HG03558 (cell line): ENCODE data around the gene GPS1.

ENCODE experiments used
- ATAC-seq: cut with Tn5 transposase; IDR thresholded peaks from one replicate; pipeline ENCODE4 v1.9.1; 2021; ENCODE audit warnings: moderate number of reproducible peaks; ENCODE audit not compliant: unreplicated experiment; ENCODE audit errors: extremely low read depth

Gene GPS1

DNA sequence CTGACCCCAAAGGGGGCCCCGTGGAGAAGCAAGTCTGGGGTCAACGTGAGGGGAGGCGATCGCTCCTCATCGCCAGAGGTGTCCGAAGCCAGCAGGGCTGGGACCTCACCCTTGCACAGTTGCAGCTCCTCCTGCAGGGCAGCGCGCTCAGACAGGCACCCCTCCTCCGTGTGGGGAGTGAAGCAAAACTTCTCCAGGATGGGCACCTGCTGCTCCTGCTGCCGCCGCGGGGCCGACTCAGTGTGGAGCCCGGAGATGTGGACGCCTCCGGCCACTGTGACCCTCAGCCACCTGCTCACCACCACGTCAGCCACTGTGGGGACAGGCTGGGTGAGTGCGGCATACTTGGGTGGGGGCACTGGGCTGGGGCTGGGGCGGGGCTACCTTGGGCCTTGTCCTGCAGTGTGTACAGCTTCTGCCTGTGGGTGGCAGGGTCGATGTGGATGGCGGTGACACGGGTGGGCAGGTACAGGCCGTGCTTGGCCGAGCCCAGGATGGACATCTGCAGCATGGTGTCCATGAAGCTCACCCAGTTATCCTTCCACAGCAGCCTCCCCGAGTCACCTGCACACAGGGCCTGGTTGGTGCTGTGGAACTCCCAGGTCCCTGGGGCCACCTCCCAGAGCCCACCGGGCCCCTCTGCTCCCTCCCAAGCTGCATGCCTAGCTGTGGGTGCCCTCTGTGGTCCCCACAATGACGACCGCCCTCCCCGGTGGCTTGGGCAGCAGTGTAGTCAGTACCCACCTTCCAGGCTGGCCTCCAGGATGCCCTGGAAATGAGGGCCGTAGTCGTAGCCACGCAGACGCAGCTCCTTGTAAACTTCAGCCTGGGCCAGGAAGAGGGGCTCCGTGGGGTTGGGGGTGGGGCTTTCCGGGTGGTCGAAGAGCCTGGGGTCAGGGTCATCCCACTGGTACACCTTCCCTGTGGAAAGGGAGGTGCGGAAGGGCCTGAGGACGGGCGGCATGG is 35.5 kb downstream of the GPS1 start:
- ATAC-seq: no peak

DNA sequence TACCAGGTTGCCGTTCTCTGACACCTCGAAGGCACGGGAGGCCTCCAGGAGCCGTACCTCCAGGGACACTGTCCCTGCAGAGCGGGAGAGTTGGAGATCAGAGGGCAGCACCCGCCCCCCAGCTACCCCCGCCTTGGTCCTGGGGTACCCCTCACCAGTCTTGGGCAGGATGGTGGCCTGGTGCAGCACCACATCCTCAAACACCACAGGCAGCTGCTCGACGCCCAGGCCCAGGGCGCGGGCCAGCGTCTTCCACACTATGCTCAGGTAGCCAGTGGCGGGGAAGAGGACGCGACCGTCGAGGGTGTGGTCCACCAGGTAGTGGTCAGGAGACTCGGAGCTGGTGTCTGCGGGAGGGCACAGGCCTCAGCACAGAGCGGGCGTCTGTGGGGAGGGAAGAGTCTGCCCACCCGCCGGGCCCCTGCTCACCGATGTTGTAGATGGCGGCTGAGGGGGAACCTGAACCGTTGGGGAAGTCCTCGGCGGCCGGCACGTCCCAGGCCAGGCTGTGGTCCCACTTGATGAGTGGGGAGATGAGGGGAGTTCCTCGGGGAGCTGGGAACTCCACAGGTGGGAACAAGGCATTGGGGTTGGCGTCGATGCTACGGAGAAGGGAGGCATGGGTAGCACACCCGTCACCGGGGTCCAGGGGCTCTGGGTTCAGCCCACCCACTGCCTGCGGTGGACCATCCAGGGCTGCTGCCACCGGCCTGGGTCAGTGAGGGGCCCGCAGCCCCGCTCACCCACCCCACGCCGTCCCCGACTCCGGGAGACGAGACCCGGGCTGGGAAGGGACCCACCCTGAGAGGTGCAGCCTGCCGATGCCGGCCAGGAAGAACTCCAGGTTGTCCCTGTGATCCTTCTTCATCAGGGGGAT is 36.5 kb downstream of the GPS1 start:
- no peak for ATAC-seq

DNA sequence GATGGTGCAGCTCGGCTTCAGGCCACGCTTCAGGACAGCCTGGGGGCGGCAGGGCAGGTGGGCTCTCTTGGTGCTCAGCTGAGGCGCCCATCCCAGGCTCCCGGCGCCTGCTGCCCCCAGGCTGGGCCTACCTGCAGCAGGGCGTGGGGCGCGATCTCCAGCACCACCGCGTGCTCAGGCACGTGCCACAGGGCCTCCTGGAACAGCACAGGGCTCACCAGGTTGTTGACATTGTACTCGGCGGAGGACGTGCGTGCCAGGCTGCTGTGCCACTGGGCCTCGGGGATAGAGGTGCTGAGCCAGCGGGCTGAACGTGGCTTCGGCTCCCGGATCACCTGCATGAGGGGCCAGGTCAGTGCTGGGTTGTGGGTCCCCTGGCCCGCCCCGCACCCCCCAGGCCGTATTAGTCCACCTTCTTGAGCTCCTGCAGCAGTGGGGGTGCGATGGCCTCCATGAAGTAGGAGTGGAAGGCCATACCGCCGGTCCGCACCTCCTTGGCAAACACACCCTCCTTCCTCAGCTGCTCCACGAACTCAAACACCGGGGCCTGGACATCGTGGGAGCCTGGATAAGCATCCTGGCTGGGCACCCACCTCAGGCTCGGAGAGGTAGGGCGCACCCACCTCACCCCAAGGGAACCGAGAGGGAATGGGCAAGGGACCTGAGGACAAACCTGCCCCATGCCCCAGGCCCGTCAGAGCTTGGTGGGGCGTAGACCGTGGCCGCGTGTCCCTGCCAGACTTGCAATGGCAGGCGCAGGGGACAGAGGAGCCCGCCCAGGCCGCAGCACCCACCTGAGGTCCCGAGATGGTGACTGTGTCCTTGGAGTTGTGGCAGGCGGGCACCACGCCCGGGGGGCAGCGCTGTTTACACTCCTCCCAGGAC is 37.4 kb downstream of the GPS1 start:
- ATAC-seq: no peak

DNA sequence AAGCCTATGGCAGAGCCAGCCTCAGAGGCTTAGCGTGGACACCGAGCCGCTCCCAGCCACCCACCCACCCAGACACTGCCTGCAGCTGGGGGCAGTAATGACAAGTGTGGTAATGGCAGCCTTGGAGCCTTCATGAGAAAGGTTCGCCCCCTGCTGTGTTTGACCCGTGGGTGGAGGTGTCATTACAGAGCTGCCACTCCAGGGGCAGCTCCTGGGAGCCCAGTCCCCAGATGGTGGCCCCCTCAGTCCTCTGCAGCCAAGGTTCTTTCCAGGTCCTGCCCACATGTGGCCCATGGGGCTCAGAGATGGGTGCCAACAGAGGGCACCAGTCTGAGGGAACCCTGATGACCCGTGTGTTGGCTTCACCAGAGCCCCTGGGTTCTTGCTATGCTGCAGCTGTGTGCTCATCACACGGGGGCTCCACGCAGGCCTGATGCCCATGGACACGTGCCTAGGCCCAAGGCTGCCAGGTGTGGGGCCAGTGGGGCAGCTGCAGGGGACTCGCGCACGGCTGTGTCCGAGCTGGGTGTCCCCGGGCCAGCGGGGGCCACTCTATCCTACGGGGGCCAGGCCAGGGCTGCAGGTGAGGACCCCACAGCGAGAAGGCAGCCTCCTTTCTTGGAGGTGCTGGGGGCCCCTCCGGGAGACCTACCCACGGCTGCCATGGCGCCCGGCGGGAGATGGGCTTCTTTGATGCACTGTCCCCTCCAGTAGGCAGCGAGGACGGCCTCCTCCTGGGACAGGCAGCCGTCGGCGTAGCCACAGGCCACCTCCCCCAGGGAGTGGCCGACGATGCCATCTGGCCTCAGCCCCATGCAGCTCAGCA is 38.2 kb downstream of the GPS1 start:
- no peak for ATAC-seq

DNA sequence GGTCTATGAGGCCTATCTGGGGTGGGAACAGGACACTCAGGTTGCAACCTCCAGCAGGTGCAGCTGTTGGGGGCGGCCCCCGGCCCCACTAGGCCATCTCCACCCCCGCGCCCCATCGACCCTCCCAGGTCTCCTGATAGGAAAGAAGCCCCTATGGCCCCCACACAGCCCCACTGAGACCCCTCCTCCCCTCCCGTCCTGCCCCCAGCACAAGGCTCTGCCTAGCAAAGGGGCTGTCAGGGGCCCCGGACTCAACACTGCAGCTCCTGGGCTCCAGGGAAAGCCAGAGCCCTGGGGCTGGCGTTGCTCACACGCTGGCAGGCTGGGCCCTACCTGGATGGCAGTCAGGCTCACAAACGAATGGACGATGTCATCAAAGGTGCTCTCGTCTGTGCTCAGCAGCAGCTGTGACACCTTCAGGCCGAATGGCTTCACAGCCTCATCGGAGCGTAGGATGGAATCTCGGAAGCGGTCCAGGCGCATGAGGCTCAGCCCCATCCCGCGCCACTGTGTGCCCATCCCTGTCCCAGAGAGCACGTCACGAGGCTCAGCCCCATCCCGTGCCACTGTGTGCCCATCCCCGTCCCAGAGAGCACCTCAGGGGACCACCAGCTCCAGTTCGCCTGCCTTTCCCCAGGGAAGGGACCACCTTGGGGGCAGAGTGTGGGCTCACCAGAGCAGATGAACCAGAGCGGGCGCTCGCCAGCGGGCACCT is 39.0 kb downstream of the GPS1 start:
- ATAC-seq: no peak

DNA sequence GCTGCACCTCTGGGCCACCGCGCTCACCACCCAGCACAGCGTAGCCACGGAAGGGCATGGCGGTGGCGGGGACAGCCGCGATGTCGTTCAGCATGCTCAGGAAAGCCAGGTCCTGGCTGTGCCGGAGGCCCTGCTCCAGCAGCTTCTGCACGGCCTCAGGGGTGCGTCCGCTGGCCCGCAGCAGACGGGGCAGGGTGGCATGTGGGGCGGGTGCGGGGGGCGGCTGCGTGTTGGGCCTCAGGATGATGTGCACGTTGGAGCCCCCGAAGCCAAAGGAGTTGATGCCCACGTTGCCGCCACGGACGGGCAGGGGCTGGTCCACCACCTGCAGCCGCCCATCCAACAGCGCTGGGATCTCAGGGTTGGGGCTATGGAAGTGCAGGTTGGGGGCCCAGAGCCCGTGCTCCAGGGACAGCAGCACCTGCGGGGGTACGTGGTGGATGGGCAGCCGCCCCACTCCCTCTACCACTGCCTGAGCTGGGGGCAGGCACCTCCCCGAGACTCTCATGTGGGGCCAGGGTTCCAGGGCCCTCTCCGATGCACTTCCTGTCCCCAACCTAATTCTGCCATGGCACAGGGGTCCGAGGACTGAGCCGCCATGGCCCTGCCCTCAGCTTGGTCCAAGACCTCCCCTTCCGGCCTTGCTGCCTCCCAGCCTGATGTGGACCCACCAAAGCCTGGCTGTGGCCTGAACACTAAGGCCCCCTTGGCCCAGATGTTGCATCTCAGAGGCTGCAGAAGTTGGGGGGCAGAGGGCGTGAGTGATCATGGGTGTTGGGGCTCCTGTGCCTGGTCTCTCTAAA is 39.8 kb downstream of the GPS1 start:
- ATAC-seq: no peak

DNA sequence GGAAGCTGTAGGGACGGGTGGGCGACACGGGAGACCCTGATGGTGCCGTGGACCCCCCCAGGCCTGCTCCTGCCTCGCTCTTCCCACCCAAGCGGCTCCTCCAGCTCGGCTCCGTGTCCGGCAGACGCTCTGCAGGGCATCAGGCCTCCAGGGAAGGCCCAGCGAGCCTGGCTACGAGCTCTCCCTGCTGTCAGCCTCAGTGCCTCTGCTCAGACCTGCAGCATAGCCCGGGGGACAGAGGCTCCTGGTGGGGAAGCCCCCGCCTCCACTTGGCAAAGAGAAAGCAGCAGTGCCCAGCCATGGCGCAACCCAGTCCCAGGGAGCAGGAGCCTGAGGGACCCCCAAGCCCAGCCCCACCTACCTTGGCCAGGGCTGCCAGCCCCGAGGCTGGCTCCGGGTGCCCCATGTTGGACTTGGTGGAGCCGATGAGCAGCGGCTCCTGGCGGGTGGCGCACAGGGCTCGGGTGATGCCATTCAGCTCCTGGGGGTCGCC is 40.4 kb downstream of the GPS1 start:
- no peak for ATAC-seq

DNA sequence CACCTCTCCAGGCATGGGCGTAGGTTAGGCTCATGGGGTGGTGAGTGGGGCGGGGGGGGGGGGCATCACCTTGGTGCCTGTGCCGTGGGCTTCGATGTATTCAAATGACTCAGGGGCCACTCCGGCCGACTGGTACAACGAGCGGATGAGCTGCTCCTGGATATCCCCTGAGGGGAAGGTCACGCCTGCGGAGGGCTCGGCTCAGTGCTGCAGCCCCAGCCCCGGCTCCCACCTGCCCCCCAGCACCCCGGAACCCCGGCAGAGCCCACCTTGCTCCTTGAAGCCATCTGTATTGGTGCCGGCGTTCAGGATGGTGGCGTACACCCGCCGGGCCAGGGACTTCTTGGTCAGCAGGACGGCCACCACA is 40.9 kb downstream of the GPS1 start:
- no peak for ATAC-seq

DNA sequence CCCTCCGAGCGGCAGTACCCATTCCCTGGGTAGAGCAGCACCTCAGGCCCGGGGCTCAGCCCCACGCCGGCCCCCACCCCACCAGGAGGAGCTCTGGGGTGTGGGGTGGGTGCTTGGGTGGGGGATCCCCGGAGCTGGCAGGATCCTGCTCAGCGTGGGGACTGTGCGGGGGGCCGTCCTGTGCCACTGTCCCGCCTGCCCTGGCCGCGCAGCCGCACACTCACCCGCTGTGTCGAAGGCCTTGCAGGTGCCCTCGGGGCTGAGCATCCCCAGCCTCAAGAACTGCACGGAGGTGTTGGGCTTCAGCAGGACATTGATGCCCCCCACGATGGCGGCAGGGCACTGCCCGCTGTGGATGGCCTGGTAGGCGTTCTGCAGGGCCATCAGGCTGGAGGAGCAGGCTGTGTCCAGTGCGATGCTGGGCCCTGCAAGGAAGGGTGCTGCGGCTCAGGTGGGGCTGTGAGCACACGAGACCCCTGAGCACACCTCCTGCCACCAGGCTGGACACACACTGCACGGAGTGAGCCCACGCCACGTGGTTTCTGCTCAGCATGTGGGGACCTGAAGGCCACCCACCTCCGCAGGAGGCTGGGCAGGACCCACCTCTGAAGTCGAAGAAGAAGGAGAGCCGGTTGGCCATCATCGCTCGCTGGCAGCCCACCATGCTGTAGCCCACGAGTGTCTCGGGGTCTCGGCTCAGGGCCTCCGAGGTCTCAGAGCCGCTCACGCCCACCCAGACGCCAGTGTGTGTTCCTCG is 41.5 kb downstream of the GPS1 start:
- no peak for ATAC-seq

DNA sequence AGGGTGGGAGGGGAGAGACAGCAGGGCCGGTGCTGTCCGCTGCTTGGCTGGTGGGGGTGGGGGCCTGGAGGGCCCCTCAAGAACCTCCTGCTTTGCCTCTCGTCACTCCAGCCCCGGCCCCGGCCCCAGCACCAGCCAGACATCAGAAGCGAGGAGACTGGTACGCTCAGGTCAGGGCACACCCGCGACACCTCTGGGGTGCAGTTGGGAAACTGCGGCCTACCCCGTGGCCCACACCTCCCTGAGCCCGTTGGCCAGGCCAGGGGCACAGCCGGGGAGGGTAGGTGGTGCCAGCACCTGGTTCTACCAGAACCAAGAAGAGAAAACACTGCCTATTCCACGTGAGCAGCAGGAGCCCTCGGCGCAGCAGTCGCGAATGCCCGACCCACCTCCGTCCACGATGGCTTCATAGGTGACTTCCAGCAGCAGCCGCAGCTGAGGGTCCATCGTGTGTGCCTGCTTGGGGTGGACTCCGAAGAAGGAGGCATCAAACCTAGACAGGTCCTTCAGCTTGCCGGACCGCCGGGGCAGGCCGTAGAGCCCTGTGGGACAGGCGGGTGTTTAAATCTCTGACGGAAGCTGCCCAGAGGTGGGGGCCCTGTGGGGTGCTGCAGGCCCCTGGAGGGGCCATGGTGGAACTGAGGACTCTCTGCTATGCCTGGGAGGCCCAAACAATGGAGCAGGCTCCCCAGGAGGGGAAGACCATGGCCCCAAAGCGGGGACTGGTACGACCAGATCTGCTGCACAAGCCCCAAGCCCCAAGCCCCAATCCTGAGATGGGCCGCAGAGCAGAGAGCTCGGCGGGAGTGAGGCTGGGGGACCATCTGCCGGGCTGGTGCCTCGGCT is 43.5 kb downstream of the GPS1 start:
- ATAC-seq: no peak

DNA sequence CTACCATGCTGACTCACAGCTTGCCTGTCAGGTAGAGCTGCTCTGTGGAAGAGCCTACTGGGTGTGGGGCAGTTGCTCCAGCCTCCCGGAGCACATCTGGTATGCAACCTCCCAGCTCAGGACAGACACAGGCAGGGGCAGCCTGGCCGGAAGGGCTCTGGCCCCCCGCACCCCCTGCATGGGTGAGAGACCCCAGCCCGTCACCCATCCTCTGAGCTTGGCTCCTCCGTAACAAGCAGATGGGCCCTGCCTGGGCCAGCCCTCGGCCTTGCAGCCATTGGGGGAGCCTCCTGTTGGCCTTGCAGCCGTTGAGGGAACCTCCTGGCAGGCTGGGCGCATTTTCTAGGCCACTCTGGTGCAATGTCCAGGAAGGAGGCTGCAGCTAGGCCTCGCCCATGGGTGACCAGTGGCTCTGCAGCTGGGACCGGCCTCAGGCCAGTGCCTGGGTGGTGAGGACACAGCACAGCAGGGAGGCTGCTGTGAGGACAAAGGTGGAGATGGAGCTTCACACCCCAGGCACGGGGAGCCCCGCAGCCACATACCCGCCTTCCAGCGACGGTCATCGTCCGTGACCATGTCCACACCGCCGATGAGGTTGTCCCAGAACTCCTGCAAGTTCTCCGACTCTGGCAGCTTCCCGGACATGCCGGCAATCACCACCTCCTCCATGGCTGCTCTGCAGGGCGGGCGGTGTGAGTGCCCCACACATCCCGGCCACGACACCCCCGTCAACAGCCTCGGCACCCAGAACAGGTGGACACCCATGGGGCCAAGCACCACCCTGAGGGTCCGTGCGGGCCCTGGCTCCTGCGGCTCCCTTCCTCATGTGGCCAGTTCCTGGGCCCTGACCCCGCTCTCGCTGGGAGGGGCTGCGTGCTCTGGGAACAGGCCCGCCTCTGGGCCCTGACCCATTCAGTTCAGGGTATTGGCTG is 44.3 kb downstream of the GPS1 start:
- ATAC-seq: no peak

DNA sequence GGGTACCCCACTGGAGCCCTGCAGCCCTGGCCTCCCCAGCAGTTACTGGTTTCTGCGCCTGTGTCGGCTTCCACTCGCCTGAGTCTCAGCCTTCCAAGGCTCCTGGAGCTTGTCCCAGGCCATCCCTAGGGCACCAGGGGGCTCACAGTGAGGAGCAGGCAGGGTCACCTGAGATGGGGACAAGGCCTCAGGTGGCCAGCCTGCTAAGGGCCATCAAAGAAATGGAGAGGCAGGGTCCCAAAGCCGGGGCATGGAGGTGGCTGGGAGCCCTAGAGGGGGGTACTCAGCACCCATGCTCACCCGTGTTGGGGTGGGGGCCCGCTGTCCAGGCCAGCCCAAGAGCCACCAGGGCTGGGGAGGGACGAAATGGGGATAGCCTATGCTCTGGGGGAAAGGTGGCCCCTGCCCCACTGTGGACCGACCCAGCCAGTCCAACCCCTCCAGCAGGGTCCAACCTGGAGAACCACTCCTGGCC is 45.0 kb downstream of the GPS1 start:
- no peak for ATAC-seq

DNA sequence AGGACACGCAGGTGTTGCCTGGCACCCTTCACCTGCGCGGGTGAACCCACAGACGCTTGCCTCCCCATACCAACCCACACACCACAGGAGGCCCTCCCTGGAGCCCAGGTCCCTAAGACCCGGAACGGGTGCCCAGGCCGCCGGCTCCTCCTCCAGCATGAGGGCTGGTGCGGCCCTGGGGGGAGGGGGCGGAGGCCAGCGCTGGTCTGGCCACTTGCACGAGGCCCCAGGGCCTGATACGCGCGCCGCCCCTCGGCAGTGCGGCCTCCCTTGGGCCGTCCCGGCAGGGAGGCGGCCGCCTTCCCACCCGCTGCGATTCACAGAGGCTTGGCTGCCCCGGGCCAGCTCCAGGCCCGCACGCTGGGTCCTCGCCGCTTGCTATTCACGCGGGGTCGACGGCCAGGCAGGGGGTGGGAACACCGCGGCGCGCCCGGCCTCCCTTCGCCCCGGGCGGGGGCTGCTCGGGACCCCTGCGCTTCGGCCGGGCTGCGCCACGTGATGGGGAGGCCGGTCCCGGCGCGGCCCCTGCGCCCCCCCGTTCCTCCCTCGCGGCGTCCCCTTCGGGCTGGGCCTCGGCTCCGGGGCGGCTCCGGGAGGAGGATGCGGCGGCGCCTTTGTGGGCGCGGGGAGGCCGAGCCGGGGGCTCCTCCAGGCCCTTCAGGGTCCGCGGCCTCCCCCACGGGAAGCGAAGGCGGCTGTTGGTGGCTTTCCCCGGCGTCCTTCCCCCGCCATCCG is 45.7 kb downstream of the GPS1 start:
- peak; percentile 3 for ATAC-seq

DNA sequence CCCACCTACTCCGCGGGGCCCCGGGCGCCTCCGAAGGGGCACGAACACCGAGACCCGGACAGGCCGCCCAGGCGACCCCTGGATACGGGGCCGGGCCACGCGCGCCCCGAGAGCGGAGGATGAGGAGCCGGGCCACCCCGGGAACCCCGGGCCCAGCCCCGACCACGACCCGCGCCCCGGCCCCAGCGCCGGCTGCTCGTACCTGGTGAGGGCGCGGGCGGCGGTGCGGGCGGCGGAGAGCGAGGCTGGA is 46.1 kb downstream of the GPS1 start:
- ATAC-seq: peak; percentile 1
